K562 treated with DMSO at 1 percent for 12 hours (cell line): ENCODE results near the gene NDUFA6. TPM values are rescaled to one million over a fixed set of nuclear protein-coding genes. Genes with fewer than 3 reads are reported as not detected.

ENCODE experiments used
- total RNA-seq: library from RNA; unstranded; fragments of 300-600 nt; gene quantifications from 2 replicates; pipeline ENCODE4 v1.2.3, GENCODE V29; 2022; ENCODE audit not compliant: insufficient read depth

Gene NDUFA6
- total RNA-seq = 56.4 and 77.8 TPM in 2 replicates

GRCh38 chr22:42090596-42091454 is at the start of gene NDUFA6:
NDUFA6 (minus strand) TSS chr22:42090772; CDS start chr22:42090744, 28 bp downstream.

GRCh38 chr22:42130639-42131431 is 40.3 kb upstream of the NDUFA6 start, which contains the start of gene CYP2D6:
CYP2D6 (minus strand) TSS chr22:42130810; CDS start chr22:42130791, 19 bp downstream.

GRCh38 chr22:42079319-42080251 is 11.0 kb downstream of the NDUFA6 start, which contains the start of gene SMDT1:
SMDT1 (plus strand) TSS chr22:42079700; CDS start chr22:42079769, 69 bp downstream.

GRCh38 chr22:42074132-42074811 is 16.3 kb downstream of the NDUFA6 start, which contains the start of gene PHETA2:
PHETA2 (plus strand) TSS chr22:42074248; CDS start chr22:42077294, 3,046 bp downstream.

GRCh38 chr22:42070517-42071422 is 19.8 kb downstream of the NDUFA6 start, which contains the start of gene NAGA:
NAGA (minus strand) TSS chr22:42070812; CDS start chr22:42070297, 515 bp downstream.

Other genes starting within 250 kb of the NDUFA6 start
- gene SHISA8, start 175.7 kb downstream of the NDUFA6 start, total RNA-seq = 1.3 and 1.4 TPM in 2 replicates
- 0.39 and 1.6 TPM in 2 replicates for gene TNFRSF13C, start 164.0 kb downstream of the NDUFA6 start, total RNA-seq
- gene CENPM, start 143.6 kb downstream of the NDUFA6 start, total RNA-seq = 32.4 and 40.9 TPM in 2 replicates
- gene SEPTIN3, start 121.3 kb downstream of the NDUFA6 start, total RNA-seq = not detected in 2 replicates
- not detected in 2 replicates for gene WBP2NL, start 92.0 kb downstream of the NDUFA6 start, total RNA-seq
- 27.8 and 42.6 TPM in 2 replicates for gene NAGA, start 20.0 kb downstream of the NDUFA6 start, total RNA-seq
- not detected in 2 replicates for gene PHETA2, start 16.5 kb downstream of the NDUFA6 start, total RNA-seq
- 55.6 and 82.6 TPM in 2 replicates for gene SMDT1, start 11.1 kb downstream of the NDUFA6 start, total RNA-seq
- gene CYP2D6, start 40.0 kb upstream of the NDUFA6 start, total RNA-seq = 0.28 TPM in 1 of 2 replicates, not detected in the other
- gene TCF20, start 179.9 kb upstream of the NDUFA6 start, total RNA-seq = 6.0 and 20.4 TPM in 2 replicates